Frontal cortex (tissue), 4 donors: ENCODE results near the gene NFE2L2. TPM values are rescaled to one million over a fixed set of nuclear protein-coding genes. Genes with fewer than 3 reads are reported as not detected.
"Not testable (repeated sequence)": the region's sequence is repeated elsewhere in the genome, so short reads cannot be mapped to it uniquely, and the experiment has no call there.

ENCODE experiments used
- DNase-seq, 2 donors: peaks; one replicate each; pipeline ENCODE4 v3.0.0; 2012; ENCODE audit warnings: low spot score in 2 of 2
- FAIRE-seq: peaks from 2 replicates; lab custom pipeline; 2012; peaks lifted over from hg19 to GRCh38; lab: Jason Lieb, UNC
- total RNA-seq: library from RNA; depleted of rRNA; stranded (reverse); fragments of >200 nt; gene quantifications from one replicate; pipeline ENCODE4 v1.2.3, GENCODE V29; 2014
- donor health status: control.
- donor health status: control.
- donor health status: control.

Gene NFE2L2
- total RNA-seq, 1 donor from 2014 or later: 8.6 TPM

DNA sequence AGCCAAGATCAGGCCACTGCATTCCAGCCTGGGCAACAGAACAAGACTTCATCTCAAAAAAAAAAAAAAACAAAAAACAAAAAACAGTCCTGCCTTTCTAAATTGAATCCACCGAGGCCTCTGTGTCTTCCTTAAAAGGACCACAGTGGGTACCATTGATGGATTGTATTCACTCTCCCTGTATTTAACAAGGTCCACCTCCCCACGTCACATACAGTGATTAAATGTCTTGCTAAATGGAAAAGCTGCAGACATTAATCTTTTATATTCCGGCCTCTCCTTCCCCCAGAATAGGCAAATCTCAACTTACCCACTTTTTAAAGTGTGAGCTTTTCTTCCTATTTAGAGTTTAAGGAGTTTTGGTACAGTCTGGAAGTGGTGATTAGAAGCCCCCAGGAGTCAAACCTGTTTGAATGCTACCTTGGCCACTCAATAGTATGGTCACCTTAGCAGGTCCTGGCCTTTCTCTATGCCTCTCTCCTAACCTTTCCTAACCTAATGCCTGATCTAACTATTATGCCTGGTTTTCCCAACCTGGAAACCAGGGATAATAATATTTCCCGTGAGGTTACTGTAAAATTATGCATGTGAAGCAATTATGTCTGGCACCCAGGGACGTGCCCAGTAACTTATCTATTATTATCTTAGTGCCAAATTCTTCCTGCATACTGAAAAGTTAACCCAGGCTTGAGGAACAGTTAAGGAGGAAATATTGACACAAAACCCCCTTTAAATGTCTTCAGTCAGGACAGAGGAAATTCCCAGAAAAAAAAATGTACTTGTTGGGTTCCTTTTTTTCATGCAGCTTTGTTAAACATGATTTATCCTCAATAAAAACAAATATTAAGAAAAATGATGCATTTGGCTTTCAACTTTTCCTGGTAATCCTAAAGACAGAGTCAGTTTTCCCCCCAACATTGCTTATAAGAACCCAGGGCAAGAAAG lies 3.1 kb downstream of the NFE2L2 start:
- FAIRE-seq: no peak

DNA sequence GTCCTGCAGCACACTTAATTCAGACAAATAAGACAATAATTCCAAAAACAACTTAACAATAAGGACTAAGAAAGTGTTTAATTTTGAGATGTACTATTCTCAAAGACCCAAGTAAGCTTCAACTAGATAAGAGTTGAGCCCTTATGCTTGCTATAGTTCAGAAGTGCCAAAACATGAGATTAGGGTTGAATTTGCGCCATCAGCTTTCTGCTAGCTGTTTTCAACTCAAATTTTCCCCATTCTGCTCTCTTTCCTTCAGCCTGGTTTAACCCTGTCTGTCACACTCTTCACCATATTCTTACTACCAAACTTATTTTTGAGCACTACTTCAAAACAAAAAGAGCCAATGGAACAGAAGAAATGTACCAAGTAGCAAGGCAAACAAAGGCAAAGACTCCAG lies 4.1 kb downstream of the NFE2L2 start:
- DNase-seq (no peak), FAIRE-seq (no peak)

More for the DNA sequence above, 3.1 kb downstream of the NFE2L2 start:
- no peak for DNase-seq

DNA sequence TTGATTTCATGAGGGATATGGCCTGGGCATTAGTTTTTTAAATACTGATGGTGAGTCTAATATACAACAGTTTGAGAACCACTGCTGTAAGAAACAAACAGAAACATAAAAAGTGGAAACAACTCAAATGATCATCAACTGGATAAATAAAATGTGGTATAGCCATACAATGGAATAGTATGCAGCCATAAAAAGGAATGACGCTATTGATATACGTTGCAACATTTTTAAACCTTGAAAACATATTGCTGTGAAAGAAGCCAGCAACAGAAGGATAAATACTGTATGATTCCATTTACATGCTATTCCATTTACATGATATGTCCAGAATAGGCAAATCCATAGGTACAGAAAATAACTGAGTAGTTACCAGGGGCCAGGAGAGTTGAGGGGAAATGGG lies 6.5 kb downstream of the NFE2L2 start:
- DNase-seq (no peak), FAIRE-seq (no peak)

DNA sequence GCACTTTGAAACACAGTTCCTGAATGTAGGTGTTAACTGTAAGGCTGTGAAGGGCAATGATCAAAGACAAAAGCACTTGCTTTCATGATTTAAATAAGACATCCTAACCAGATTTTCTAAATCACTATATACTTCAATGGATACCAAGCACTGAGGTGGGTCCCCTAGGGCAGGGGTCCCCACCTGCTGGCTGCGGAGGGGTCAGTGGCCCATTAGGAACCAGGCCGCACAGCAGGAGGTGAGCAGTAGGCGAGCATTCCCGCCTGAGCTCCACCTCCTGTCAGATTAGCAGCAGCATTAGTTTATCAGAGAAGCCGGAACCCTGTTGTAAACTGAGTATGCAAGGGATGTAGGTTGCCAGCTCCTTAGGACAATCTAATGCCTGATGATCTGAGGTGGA lies 7.1 kb downstream of the NFE2L2 start:
- FAIRE-seq: no peak

DNA sequence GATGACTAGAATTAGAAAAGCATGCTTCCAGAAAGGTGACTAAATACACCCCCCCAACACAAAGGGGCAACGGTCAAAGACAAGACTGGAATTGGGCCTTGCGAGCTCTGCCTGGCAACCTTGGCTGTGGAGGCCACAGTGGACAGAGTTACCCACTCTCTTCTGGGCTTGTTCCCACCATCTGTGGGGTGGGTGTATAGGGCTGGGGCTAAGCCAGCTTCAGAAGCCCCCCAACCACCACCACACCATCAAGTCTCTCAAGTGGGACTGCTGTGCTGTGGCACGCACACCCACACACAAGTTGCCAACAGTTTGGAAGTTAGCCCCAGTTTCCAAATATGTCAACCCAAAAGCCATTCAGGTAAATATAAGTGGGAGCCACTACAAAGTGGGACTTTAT lies 7.8 kb downstream of the NFE2L2 start:
- FAIRE-seq: no peak
- DNase-seq: no peak

More for the DNA sequence above, 7.1 kb downstream of the NFE2L2 start:
- DNase-seq: no peak

DNA sequence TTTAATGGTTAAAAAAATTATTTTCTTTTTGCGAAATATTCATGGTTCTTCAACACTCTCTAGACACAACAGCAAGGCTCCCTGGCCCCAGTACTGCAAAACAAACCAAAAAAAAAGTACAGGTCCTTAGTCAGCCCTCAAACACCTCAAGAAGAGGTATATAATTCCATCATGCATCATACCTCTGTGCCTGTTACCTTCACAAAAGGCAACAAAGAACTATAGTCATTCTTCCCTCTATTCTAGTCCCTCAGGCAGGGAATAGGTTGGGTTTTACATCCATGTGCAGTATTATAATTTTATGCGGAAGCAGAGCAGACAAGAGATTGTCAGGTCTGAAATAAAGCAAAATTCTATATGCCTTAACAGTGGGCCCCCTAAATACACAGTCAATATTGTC lies 8.5 kb downstream of the NFE2L2 start:
- FAIRE-seq (no peak), DNase-seq (no peak)

DNA sequence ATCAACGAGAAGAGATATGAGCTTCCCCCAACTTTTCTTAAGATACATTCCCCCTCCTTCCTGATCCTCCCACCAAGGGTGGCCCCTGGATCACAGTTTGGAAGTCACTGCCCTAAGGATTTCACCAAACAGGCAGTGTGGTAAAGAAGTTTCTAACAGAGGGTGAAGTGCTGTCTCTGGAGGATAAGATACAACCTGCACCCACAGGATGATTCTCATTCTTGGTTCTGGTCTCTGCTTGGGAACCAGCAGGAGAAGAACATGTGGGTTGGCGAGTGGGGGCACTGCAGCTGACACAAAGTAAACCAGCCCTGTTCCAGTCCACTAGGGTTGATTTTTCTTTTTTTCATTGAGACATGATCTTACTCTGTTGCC lies 9.3 kb downstream of the NFE2L2 start:
- no peak for FAIRE-seq
- DNase-seq: no peak

DNA sequence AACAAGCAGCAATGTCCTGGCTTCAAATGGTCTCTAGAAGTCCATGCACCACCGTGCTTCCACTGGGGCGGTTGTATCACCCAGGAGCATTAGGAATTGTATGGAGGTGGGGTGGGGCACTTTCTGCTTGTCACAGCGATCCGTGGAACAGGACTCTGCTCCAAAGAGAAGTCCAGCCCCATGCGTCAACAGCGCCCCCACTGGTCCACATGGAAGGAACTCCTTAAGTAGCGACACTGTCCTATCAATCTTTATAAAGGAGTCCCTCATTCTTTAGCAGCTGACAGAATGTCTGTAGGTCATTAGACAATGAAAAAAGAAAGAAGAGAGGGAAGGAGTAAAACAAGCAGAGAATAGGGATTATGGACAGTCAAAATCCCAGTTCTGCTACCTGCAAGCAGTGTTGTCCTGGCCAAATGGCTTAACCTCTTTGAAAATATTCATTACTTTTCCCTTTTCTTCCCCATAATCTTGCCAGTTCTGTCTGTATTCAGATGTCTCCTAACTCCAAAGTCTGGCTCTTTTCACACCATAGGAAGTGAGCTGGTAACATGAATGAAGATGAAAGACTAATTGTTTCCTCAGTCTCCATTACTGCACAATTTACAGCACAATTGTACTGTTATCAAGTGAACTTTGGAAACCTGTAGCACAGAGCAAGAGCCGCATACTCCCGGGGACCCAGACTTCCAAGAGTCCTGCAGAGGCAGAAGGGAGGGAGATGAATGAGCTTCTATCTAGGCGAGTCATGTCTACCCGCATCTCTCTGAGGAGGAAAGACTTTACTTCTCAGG lies 9.9 kb downstream of the NFE2L2 start:
- DNase-seq: no peak

DNA sequence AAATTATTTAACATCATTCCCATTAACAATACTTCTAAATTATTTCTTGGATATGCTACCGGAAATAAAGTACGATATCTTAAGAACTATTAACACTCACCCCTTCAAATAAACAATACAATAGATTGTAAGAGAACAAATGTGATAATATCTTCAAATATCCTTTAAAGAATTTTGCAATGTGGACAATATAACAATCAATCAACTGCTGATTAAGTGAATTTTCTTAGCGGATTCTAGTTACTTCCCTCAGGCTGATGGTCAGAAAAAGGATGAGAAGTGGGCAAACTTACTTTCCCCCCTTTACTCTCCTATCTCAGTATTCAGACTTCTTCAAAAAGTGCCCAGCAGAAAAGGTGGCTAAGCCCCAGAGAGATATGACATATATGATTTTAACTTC lies 10.8 kb downstream of the NFE2L2 start:
- FAIRE-seq (no peak), DNase-seq (no peak)

More for the DNA sequence above, 9.9 kb downstream of the NFE2L2 start:
- FAIRE-seq: no peak

DNA sequence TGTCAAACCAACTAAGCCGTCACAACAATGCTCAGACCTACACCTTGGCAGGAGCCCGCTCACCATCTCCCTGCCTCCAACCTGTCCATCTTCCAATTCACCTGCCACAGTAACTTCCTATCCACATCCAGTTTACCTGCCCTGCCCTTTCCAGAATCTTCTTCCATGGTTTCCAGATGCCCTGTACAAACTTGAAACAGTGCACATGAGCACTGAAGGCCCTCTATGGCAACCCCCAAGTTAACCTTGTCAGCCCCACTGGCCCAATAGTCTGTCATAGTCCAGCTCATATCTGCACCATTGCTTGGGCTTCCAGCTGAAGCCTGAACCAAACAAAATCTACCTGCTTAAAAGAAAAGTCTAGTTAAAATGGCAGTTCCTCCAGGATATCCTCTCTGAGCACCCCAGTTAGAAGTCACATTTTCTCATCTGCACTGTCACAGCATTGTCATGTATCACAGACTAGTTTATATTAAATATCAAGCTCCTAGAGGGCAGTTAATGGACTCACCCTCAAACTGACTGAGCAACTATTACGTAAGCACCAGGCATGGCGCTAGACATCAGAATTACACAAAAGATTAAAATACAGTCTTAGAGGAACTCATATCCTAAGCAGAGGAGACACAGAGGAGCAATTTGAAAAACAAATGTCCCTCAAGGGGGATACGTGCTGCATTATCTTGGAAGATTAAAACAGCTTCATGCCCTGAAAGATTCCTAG lies 11.6 kb downstream of the NFE2L2 start:
- FAIRE-seq: no peak
- DNase-seq: no peak

DNA sequence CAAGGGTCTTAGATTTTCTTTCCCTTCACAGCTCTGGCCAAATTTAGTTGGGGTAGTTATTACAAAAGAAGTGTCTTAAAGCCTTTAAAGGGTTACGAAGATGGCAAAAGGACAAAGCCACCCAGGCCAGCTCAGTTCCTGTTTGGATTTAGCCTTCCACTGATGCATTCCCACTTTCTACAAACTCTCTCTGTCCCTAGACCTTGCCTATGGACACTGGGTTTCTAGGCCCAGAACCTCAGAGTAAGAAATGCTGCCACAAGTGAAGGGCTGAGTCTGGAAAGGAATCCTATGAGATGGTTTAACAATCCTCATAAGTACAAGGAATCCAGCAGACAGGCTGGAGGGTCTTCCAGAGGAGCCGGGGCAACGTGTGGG lies 13.4 kb downstream of the NFE2L2 start:
- no peak for FAIRE-seq

DNA sequence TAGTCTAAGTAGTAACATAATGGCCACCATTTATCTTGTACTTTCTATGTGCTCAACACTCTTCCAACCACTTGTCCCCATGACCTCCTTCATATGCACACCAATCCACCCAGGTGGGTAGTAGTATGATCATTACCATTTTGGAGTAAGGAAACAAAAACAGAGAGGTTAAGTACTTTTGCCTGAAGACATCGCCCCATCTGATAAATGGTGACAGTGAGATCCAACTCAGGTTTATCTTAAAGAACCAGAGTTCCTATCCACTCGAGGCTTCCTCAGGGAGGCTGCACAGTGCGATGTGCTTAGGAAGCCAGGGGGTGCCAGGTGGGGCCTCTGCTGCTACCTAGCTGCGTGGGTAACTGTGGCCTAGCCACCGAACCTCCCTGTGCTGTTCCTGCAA lies 14.1 kb downstream of the NFE2L2 start:
- no peak for DNase-seq
- no peak for FAIRE-seq

More for the DNA sequence above, 13.4 kb downstream of the NFE2L2 start:
- DNase-seq: no peak

DNA sequence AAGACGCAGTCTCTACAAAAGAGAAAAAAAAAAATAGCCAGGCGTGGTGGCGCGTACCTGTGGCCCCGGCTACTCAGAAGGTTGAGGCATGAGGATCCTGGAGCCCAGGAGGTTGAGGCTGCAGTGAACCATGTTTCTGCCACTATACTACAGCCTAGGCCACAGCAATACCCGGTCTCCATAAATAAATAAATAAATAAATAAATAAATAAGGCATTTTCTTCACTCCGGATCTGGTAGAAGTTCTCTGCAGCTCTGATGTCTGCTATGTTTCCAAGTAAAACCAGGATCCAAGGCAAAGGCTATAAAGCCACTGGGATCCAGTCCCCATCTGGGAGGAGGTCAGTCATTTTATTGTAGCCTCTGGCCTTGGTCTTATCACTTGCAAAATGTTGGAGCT lies 15.5 kb downstream of the NFE2L2 start:
- DNase-seq: no peak
- no peak for FAIRE-seq

DNA sequence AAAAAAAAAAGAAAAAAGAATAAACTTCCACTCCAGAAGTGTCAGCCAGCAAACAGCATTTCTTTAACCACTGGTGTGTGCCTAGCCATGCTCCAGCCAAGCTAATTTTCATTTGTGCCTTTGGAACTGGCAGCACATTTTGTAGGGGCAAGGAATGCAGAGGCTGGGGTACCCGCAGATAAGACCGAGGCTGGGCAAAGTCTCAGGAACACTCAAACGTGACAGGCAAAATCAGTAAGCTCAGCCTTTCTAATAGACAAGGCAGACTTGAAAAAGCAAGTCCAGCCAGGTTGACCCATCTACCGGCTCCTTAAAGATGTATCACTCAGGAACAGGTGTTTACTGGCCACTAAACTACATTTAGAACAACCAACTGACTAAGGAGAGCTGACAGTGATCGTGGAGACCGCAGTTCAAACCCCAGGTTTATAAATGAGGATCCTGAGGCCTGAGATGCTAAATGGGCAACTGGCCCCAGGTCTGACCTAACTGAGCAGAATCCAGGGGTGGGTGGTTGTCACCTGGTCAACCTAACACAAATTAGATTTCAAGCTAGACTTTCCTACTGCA lies 16.7 kb downstream of the NFE2L2 start:
- FAIRE-seq (no peak), DNase-seq (no peak)

DNA sequence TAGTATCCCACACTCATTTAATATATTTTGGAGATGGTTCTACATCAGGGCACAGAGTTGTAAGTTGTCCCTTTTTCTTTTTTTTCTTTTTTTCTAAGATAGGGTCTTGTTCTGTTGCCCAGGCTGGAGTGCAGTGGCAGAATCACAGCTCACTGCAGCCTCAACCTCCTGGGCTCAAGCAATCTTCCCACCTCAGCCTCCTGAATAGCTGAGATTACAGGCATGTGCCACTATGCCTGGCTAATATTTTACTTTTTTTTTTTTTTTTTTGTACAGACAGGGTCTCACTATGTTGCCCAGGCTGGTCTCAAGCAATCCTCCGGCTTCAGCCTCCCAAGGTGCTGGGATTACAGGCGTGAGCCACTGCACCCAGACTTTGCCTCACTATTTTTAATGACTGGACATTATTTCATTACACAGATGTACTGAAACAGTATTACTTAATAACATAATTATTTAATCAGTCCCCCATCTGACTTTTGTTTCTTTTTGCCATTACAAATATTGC lies 17.9 kb downstream of the NFE2L2 start:
- not testable (repeated sequence) for DNase-seq, FAIRE-seq

DNA sequence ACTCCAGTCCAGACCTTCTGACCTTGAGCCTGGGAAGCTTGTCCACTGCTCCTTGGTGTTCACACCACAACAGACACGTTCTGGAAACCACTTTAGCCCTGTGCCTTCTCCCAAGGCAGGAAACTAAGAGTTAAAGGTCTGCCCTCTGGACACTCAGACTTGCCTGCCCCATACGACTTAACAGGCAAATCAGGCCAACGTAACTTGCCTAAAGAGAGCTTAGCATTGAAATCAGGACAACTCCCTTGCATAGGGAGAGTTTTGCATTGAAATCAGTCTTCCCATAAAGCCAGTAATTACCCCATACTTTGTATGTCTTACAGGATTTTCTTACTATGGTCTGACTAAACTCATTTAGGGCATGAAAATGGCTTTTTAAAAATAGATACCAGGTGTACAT lies 18.5 kb downstream of the NFE2L2 start:
- no peak for DNase-seq
- no peak for FAIRE-seq

DNA sequence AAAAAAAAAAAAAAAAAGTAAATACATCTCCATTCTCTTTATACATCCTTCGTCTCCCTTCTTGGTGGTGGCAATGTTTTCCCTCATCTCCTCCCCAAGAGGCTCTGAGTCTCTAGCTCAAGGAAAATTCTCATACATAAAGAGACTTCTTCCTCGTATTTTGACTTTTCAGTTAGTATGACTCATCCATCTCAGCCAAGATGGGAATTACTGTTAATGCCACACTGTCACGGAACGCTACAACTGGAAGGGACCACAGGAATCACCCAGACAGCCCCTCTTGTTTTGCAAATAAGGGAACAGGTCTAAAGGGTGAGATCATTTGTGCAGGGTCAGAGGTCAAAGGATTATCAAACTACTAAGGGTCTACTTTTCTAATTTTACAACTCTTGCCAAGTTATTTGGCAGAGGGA lies 19.5 kb downstream of the NFE2L2 start:
- DNase-seq (no peak), FAIRE-seq (no peak)

DNA sequence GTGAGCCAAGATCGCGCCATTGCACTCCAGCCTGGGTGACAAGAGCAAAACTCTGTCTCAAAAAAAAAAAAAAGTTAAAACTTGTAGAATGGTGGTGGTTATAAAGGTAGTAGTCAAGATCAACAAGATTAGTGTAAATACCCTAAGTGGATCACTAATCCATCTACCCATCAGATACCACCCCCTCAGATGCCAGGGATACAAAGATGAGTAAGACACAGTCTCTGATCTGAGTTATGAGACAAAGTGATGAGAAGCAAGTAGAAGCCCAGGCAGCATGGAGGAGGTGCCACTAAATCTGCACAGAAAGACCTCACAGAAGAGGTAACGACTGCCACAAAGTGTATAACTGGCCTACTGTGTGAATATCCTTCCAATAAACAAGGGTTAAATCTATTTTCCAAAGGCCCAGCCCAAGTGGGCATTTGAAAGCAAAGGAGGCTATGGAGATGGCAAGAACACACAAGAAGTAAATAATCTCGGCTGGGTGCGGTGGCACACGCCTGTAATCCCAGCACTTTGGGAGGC lies 20.2 kb downstream of the NFE2L2 start:
- FAIRE-seq (no peak), DNase-seq (no peak)

DNA sequence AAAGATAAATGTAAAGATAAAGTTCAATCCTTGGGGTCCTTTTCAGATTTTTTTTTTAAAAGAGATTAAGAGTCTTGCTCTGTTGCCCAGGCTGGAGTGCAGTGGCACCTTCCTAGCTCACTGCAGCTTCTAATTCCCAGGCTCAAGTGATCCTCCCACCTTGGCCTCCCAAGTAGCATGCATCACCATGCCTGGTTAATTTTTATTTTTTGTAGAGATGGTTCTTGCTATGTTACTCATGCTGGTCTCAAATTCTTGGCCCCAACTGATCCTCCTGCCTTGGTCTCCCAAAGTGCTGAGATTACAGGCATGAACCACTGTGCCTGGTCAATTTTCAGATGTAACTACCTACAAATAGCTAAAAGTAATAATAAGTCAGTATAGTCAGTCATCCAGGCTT lies 21.1 kb downstream of the NFE2L2 start:
- DNase-seq: no peak
- no peak for FAIRE-seq

DNA sequence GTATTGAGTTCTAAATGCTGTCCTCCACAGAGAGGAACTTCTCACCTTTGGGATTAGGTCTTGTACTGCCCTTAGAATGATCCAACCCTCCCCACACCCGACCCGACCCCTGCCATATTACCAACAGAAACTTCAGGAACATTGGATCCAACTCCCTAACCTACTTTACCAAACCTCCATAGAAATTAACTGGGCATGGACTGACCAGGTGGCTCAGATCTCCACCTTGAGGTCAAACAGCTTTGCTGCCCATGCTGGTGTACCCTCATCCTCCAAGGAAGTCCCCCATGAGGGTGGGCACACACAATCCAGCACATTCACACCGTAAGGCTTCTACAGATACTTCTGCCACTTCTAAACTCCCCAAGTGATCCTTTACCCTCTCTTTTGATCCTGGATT lies 21.5 kb downstream of the NFE2L2 start:
- FAIRE-seq: no peak
- DNase-seq: no peak
